SU-DHL-6 (cell line): Measurements from ENCODE around the gene CDKN1B.
A peak's percentile ranks its signal among the peaks of the same experiment; 100 is the strongest.
"Not testable (repeated sequence)": the region's sequence is repeated elsewhere in the genome, so short reads cannot be mapped to it uniquely, and the experiment has no call there.

Source experiments
- H2AFZ ChIP-seq: fragments of 200-600 bp; sonication (generic); 2 replicates; pipeline ENCODE4 v1.6.1; 2014; ENCODE audit warnings: low read depth, mild to moderate bottlenecking, moderate library complexity, mixed read lengths, antibody characterized with exemption, low read length; ENCODE audit not compliant: severe bottlenecking
- H3F3A ChIP-seq: fragments of 200-600 bp; shearing (Covaris generic); 2 replicates; pipeline ENCODE4 v1.6.0; 2016; ENCODE audit warnings: antibody characterized with exemption, mild to moderate bottlenecking; ENCODE audit not compliant: insufficient read depth
- H3K27ac ChIP-seq: fragments of 200-600 bp; sonication (generic); 2 replicates; pipeline ENCODE4 v1.5.1; 2016; ENCODE audit warnings: low read depth, mild to moderate bottlenecking, low read length, moderate library complexity, mixed read lengths
- H3K27me3 ChIP-seq: fragments of 200-600 bp; sonication (generic), shearing (Covaris generic); 2 replicates; pipeline ENCODE4 v1.6.0; 2014; ENCODE audit warnings: mild to moderate bottlenecking, low read length
- H3K36me3 ChIP-seq: fragments of 200-600 bp; sonication (generic); 2 replicates; pipeline ENCODE4 v1.6.1; 2014; ENCODE audit warnings: mild to moderate bottlenecking, low read length, mixed read lengths
- H3K4me2 ChIP-seq: fragments of 300-600, 200-600 bp; shearing (Covaris generic), sonication (generic); 2 replicates; pipeline ENCODE4 v1.6.0; 2014; ENCODE audit warnings: low read length, low read depth, mild to moderate bottlenecking; ENCODE audit not compliant: poor library complexity, severe bottlenecking
- H3K4me3 ChIP-seq: fragments of 200-600 bp; sonication (generic); 2 replicates; pipeline ENCODE4 v1.5.1; 2014; ENCODE audit warnings: antibody characterized with exemption, low read length, mild to moderate bottlenecking, mixed read lengths; ENCODE audit not compliant: insufficient read depth, poor library complexity, severe bottlenecking
- H3K79me2 ChIP-seq: fragments of 200-600 bp; sonication (generic); 2 replicates; pipeline ENCODE4 v1.6.1; 2014; ENCODE audit warnings: mild to moderate bottlenecking, low read length, moderate library complexity; ENCODE audit not compliant: insufficient read depth
- H3K9ac ChIP-seq: fragments of 200-600 bp; sonication (generic); 2 replicates; pipeline ENCODE4 v1.7.0; 2014; ENCODE audit warnings: mild to moderate bottlenecking, low read length
- H3K9me2 ChIP-seq: fragments of 200-600 bp; sonication (generic); replicated peaks from 2 replicates; pipeline ENCODE4 v1.6.1; 2014; ENCODE audit warnings: low read length; ENCODE audit not compliant: insufficient read depth
- H3K9me3 ChIP-seq: fragments of 200-600 bp; sonication (generic); 2 replicates; pipeline ENCODE4 v1.6.1; 2014; ENCODE audit warnings: low read length, mixed read lengths; ENCODE audit not compliant: insufficient read depth
- H4K20me1 ChIP-seq: fragments of 200-600 bp; sonication (generic); 2 replicates; pipeline ENCODE4 v1.6.1; 2014; ENCODE audit warnings: low read depth, mild to moderate bottlenecking, antibody characterized with exemption, low read length, moderate library complexity, mixed read lengths
- CTCF ChIP-seq: fragments of 200-600 bp; sonication (generic); IDR thresholded peaks from one replicate; pipeline ENCODE4 v1.5.1; 2017; ENCODE audit warnings: antibody characterized with exemption, mild to moderate bottlenecking, low read length, moderate library complexity; ENCODE audit not compliant: insufficient read depth, poor library complexity, severe bottlenecking
- EZH2phosphoT487 ChIP-seq: fragments of 200-600 bp; sonication (generic), shearing (Covaris generic); conservative IDR thresholded peaks from 2 replicates; pipeline ENCODE4 v1.6.1; 2018; ENCODE audit warnings: mild to moderate bottlenecking, antibody characterized with exemption, low read length, moderate library complexity, mixed read lengths

CDKN1B gene

GRCh38 chr12:12734561-12735071 is 17.4 kb downstream of the CDKN1B start:
- Histone ChIP-seq H3K27ac (no peak overlapping the region), H3K9me2 (no peaks in the 10 kb centered on the region), H3K4me3 (no peak overlapping the region), H3K27me3 (no peaks in the 10 kb centered on the region), H2AFZ (no peak overlapping the region), H3K9me3 (no peaks in the 10 kb centered on the region), H3K79me2 (peaks cover 13% of the 10 kb centered on the region; the same call in 1 of the 2 replicates), H3F3A (0 out of 2 replicates have a peak, but pooled peaks cover 6% of the 10 kb centered on the region), H3K4me2 (no peak overlapping the region), H3K9ac (no peak overlapping the region), H3K36me3 (no peaks in the 10 kb centered on the region), H4K20me1 (no peaks in the 10 kb centered on the region)
- no peak for TF ChIP-seq EZH2phosphoT487
- no peak for TF ChIP-seq CTCF

- TF ChIP-seq EZH2phosphoT487 = no peak
- no peak for TF ChIP-seq CTCF
- no peaks in the 10 kb centered on the region for H3K9me3 ChIP-seq
- no peaks in the 10 kb centered on the region for H3K9me2 ChIP-seq
- no peaks in the 10 kb centered on the region for H4K20me1 ChIP-seq
- no peak overlapping the region for H3K4me2 ChIP-seq
- H3K4me3 ChIP-seq = no peak overlapping the region
- H3K79me2 ChIP-seq = peaks cover 11% of the 10 kb centered on the region; the same call in 1 of the 2 replicates
- H3K9ac ChIP-seq = no peak overlapping the region
- H3F3A ChIP-seq = 0 out of 2 replicates have a peak, but pooled peaks cover 6% of the 10 kb centered on the region
- H3K36me3 ChIP-seq = no peaks in the 10 kb centered on the region
- no peaks in the 10 kb centered on the region for H3K27me3 ChIP-seq
- no peak overlapping the region for H2AFZ ChIP-seq
- H3K27ac ChIP-seq = no peak overlapping the region
These were observed 18.1 kb downstream of the CDKN1B start for GRCh38 chr12:12735301-12735700.

GRCh38 chr12:12736759-12737676 is 19.9 kb downstream of the CDKN1B start:
- peak overlapping the region; percentile 27; the same call in 1 of the 2 replicates for H3K9ac ChIP-seq
- no peaks in the 10 kb centered on the region for H3K9me2 ChIP-seq
- H2AFZ ChIP-seq = no peak overlapping the region
- no peaks in the 10 kb centered on the region for H4K20me1 ChIP-seq
- H3K4me2 ChIP-seq = peak overlapping the region; percentile 48
- no peaks in the 10 kb centered on the region for H3K27me3 ChIP-seq
- H3K79me2 ChIP-seq = peaks cover 7% of the 10 kb centered on the region; the same call in 1 of the 2 replicates
- H3F3A ChIP-seq = 0 out of 2 replicates have a peak, but pooled peaks cover 6% of the 10 kb centered on the region
- H3K9me3 ChIP-seq = no peaks in the 10 kb centered on the region
- H3K4me3 ChIP-seq = no peak overlapping the region
- H3K36me3 ChIP-seq = no peaks in the 10 kb centered on the region
- no peak for TF ChIP-seq EZH2phosphoT487
- peak; percentile 43 for TF ChIP-seq CTCF
- peak overlapping the region; percentile 59 for H3K27ac ChIP-seq

- H3K27me3 ChIP-seq = not testable (repeated sequence)
These were observed 21.0 kb downstream of the CDKN1B start for GRCh38 chr12:12738152-12738551.

More at GRCh38 chr12:12738152-12738551, 21.0 kb downstream of the CDKN1B start:
- not testable (repeated sequence) for H3K79me2 ChIP-seq, H3K9me3 ChIP-seq, H3K9ac ChIP-seq, H3K9me2 ChIP-seq, H3F3A ChIP-seq, H3K4me2 ChIP-seq, H2AFZ ChIP-seq, H3K36me3 ChIP-seq, H4K20me1 ChIP-seq, H3K27ac ChIP-seq, H3K4me3 ChIP-seq
